ENCODE measurements around the gene KLHL26. TPM values are rescaled to one million over a fixed set of nuclear protein-coding genes. Genes with fewer than 3 reads are reported as not detected.

KLHL26 gene
- total RNA-seq, 1 experiment from 2014 or later, result 3.7 TPM

DNA sequence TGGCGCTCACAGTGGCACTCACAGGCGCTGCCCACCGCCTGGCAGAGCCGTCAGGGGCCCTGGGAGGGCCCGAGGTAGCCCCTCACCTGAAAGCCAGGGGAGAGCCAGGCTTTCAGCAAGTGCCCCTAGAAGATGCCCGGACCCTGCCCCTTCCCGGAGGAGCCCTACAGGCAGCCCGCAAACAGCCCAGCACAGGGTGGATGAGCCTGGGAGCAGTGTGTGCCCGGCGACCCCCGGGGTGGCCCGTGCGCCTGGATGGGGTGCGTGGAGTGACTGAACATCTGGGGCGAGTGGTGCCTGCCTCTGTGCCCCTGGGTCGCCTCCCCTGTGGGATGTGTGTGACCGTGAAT, 31.7 kb upstream of the KLHL26 start:
- no peaks in the 10 kb centered on the region for H3K4me1 ChIP-seq (ENCODE audit: low read length)
- no peaks in the 10 kb centered on the region for H3K36me3 ChIP-seq (ENCODE audit: insufficient read depth, low read length)
- H3K9me3 ChIP-seq (ENCODE audit: low read length), result no peaks in the 10 kb centered on the region
- H3K79me2 ChIP-seq (ENCODE audit: low read length), result no peaks in the 10 kb centered on the region
- H3K4me3 ChIP-seq (ENCODE audit: low read length), result no peak overlapping the region
- no peak overlapping the region for H3K4me2 ChIP-seq (ENCODE audit: low read depth, low read length, poor library complexity, severe bottlenecking)
- H3K27ac ChIP-seq (ENCODE audit: low read length), result no peak overlapping the region
- no peaks in the 10 kb centered on the region for H3K9me2 ChIP-seq (replicated peaks; ENCODE audit: insufficient read depth, low read length)
- no peaks in the 10 kb centered on the region for H3K27me3 ChIP-seq (ENCODE audit: low read length)
- no peak overlapping the region for H3K9ac ChIP-seq (ENCODE audit: low read length)
- no peak overlapping the region for H2AFZ ChIP-seq (ENCODE audit: low read length)
- H4K20me1 ChIP-seq (ENCODE audit: insufficient read depth, low read depth, low read length), result no peaks in the 10 kb centered on the region
- DNase-seq, result no peak

DNA sequence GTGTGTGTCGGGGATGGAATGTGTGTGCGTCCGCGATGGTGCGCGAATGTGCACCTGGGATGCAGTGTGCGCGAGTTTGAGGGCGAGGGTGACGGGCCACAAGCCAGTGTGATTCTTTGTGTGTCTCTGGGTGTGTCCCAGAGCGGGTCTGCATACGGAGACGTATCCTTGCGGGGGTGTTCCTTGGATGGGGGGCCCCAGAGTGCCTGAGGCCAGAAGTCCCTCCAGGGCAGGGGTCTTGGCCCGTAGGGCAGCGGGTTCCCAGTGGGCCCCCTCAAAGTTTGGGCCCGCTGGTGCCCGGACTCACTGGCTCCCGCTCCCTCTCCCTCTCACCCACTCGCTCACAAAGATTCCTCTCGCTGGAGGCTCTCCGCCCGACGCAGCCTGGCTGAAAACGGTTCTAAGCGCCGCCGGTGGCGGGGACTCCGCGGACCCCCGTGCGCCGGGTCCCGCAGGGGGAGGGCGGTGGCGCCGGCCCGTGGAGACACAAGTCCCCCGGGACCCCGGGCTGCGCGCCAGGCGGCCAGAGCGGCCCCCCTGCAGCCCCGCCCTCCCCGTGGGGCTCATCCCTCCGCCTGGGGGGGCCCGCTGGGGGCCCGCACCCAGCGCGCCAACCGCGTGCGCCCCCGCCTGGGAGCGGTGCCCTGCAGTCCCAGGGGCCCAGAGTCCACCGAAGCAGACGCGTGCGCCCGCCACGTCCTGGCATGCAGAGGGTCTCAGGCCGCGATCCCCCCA, 31.1 kb upstream of the KLHL26 start:
- no peaks in the 10 kb centered on the region for H3K79me2 ChIP-seq (ENCODE audit: low read length)
- H4K20me1 ChIP-seq (ENCODE audit: insufficient read depth, low read depth, low read length), result no peaks in the 10 kb centered on the region
- no peaks in the 10 kb centered on the region for H3K9me2 ChIP-seq (replicated peaks; ENCODE audit: insufficient read depth, low read length)
- no peaks in the 10 kb centered on the region for H3K4me1 ChIP-seq (ENCODE audit: low read length)
- no peak for DNase-seq
- no peak overlapping the region for H3K27ac ChIP-seq (ENCODE audit: low read length)
- H3K9me3 ChIP-seq (ENCODE audit: low read length), result no peaks in the 10 kb centered on the region
- H3K4me2 ChIP-seq (ENCODE audit: low read depth, low read length, poor library complexity, severe bottlenecking), result no peak overlapping the region
- H2AFZ ChIP-seq (ENCODE audit: low read length), result no peak overlapping the region
- no peaks in the 10 kb centered on the region for H3K27me3 ChIP-seq (ENCODE audit: low read length)
- no peaks in the 10 kb centered on the region for H3K36me3 ChIP-seq (ENCODE audit: insufficient read depth, low read length)
- H3K4me3 ChIP-seq (ENCODE audit: low read length), result no peak overlapping the region
- H3K9ac ChIP-seq (ENCODE audit: low read length), result no peak overlapping the region

DNA sequence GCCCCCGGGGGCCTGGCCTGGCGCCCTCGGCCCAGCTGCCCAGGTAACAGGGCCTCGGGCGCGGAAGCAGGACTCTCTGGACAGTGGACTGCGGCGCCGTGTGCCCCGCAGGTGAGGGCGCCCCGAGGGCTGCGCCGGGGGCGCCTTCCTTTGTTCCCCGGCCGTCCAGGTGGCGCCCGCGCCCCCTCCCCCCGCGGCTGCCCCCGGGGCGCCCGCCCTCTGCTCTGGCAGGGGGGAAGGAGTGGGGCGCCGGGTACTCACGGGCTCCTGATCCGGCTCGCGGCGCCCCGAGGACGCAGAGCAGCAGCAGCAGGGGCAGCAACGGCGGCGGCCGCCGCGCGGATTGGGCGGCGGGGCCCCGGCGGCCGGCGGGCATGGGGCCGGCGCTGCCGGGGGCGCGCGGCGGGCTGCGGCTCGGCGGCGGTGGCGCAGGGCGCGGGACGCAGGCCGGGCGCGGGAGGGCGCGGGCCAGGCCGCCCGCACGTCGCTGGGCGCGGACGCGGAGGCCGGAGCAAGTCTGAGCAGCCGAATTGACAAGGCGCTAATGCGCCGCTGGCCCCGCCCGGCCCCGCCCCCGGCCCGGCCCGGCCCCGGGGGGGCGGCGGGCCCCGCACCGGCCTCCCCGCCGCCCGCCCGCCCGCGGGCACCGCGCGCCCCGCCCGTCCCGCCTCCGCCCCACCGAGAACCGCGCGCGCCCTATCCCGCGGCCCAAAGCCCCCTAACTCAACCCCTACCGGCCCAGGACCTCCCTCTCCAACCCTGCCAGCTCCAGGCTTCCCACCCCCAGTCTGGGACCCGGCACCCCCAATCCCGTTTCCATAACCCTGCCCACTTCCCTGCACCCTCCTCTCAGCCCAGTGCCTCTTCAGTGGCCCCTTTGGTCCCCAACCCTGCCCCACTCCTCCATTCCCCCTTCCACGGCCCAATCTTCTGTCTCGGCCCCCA, 30.3 kb upstream of the KLHL26 start, which contains the start of gene CRLF1:
Gene CRLF1, minus strand, starts transcription at position 519 of the 945 bp plus-strand sequence. Its CDS starts 143 bp downstream, at position 376.
- Histone ChIP-seq H4K20me1 (ENCODE audit: insufficient read depth, low read depth, low read length) (0 out of 2 replicates have a peak, but pooled peaks cover 3% of the 10 kb centered on the region), H3K4me2 (ENCODE audit: low read depth, low read length, poor library complexity, severe bottlenecking) (no peak within 1 kb of the TSS), H3K27ac (ENCODE audit: low read length) (no peak within 1 kb of the TSS), H3K36me3 (ENCODE audit: insufficient read depth, low read length) (no peaks in the 10 kb centered on the region), H3K27me3 (ENCODE audit: low read length) (no peaks in the 10 kb centered on the region), H2AFZ (ENCODE audit: low read length) (no peak within 1 kb of the TSS), H3K79me2 (ENCODE audit: low read length) (no peaks in the 10 kb centered on the region), H3K9me3 (ENCODE audit: low read length) (no peaks in the 10 kb centered on the region), H3K9me2 (replicated peaks; ENCODE audit: insufficient read depth, low read length) (no peaks in the 10 kb centered on the region), H3K4me1 (ENCODE audit: low read length) (peaks cover 4% of the 10 kb centered on the region), H3K4me3 (ENCODE audit: low read length) (no peak within 1 kb of the TSS), H3K9ac (ENCODE audit: low read length) (no peak within 1 kb of the TSS)
- DNase-seq, result no peak

DNA sequence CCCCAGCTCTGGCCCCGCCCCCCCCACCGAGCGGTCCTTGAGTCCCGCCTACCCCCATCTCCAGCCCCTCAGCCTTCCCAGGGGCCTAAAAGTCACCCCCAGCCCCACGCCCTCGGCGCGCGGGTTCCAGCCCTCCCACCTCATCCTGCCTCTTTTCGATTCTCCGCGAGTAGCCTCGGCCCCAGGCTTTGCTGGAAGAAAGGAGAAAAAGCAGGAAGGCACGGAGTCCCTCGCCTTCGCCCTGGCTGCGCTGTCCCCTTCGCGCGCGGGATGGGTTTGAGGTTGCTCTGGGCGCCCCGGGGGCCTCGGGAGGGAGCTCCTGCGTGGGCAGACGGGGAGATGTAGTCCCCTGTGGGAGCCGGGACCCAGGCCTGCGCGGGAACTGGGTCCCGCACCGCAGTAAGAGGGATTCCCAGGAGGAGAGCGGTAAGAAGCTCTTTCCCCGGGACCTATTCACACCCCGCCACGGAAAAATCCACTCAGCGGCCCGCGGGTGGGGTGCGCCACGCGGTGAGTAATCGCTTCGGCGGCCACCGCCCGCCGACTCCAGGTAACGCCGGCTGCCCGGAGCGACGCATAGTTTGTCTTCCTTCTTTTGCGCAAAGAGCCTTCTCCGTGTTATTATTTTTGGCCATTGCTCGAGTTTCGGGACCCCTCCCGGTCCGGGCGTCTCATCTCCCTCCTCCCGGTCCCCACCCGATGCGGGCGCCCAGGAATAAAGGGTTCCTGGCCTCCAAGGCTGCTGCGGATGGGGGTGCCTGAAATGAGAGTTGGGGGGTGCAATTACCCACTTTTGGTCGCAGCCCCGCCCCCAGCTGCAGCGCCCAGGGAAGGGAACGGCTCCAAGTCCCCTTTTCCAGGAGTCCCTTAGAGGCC, 29.4 kb upstream of the KLHL26 start:
- no peak overlapping the region for H3K9ac ChIP-seq (ENCODE audit: low read length)
- no peaks in the 10 kb centered on the region for H3K79me2 ChIP-seq (ENCODE audit: low read length)
- no peaks in the 10 kb centered on the region for H3K9me3 ChIP-seq (ENCODE audit: low read length)
- H4K20me1 ChIP-seq (ENCODE audit: insufficient read depth, low read depth, low read length), result 0 out of 2 replicates have a peak, but pooled peaks cover 3% of the 10 kb centered on the region
- H3K4me2 ChIP-seq (ENCODE audit: low read depth, low read length, poor library complexity, severe bottlenecking), result no peak overlapping the region
- no peak overlapping the region for H3K4me3 ChIP-seq (ENCODE audit: low read length)
- no peaks in the 10 kb centered on the region for H3K36me3 ChIP-seq (ENCODE audit: insufficient read depth, low read length)
- H3K27ac ChIP-seq (ENCODE audit: low read length), result no peak overlapping the region
- peaks cover 13% of the 10 kb centered on the region for H3K4me1 ChIP-seq (ENCODE audit: low read length)
- no peak for DNase-seq
- H2AFZ ChIP-seq (ENCODE audit: low read length), result no peak overlapping the region
- no peaks in the 10 kb centered on the region for H3K9me2 ChIP-seq (replicated peaks; ENCODE audit: insufficient read depth, low read length)
- H3K27me3 ChIP-seq (ENCODE audit: low read length), result no peaks in the 10 kb centered on the region

DNA sequence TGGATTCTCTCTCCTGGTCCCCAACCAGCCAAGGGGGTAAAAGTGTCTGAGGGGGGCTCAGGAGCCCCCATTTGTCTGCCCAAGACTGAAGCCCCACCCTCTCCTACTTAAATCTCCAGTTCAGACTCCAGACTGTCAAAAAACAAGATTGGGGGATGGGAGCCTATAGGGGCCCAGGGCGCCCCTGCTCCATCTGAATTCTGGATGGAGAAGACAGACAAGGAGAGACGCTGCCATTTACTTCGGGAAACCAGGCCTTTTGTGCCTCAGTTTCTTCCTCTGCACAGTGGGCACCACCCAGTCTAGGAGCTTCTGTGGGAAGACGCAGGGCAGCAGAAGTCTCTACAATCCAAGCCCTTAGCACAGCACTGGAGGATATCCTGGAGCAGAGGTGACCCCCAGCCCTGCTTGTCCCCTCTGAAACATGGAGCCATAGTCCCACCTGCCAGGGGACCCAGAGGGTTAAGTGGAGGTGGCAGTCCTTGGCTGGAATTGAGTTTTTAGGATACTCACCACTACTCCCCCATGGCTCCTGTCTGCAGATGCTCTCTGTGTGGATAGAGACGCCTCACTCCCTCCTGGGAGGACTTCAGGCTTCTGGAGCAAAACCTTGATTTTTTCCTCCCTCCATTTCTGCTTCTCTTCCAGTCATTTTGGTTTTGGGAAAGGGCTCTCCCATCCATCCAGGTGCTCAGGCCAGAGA, 28.6 kb upstream of the KLHL26 start:
- H3K36me3 ChIP-seq (ENCODE audit: insufficient read depth, low read length), result no peaks in the 10 kb centered on the region
- H3K4me2 ChIP-seq (ENCODE audit: low read depth, low read length, poor library complexity, severe bottlenecking), result no peak overlapping the region
- no peak for DNase-seq
- peaks cover 14% of the 10 kb centered on the region for H3K4me1 ChIP-seq (ENCODE audit: low read length)
- H4K20me1 ChIP-seq (ENCODE audit: insufficient read depth, low read depth, low read length), result 0 out of 2 replicates have a peak, but pooled peaks cover 3% of the 10 kb centered on the region
- H3K27me3 ChIP-seq (ENCODE audit: low read length), result no peaks in the 10 kb centered on the region
- H3K9ac ChIP-seq (ENCODE audit: low read length), result no peak overlapping the region
- H3K79me2 ChIP-seq (ENCODE audit: low read length), result no peaks in the 10 kb centered on the region
- H3K27ac ChIP-seq (ENCODE audit: low read length), result no peak overlapping the region
- H3K9me3 ChIP-seq (ENCODE audit: low read length), result no peaks in the 10 kb centered on the region
- no peaks in the 10 kb centered on the region for H3K9me2 ChIP-seq (replicated peaks; ENCODE audit: insufficient read depth, low read length)
- H2AFZ ChIP-seq (ENCODE audit: low read length), result no peak overlapping the region
- no peak overlapping the region for H3K4me3 ChIP-seq (ENCODE audit: low read length)

DNA sequence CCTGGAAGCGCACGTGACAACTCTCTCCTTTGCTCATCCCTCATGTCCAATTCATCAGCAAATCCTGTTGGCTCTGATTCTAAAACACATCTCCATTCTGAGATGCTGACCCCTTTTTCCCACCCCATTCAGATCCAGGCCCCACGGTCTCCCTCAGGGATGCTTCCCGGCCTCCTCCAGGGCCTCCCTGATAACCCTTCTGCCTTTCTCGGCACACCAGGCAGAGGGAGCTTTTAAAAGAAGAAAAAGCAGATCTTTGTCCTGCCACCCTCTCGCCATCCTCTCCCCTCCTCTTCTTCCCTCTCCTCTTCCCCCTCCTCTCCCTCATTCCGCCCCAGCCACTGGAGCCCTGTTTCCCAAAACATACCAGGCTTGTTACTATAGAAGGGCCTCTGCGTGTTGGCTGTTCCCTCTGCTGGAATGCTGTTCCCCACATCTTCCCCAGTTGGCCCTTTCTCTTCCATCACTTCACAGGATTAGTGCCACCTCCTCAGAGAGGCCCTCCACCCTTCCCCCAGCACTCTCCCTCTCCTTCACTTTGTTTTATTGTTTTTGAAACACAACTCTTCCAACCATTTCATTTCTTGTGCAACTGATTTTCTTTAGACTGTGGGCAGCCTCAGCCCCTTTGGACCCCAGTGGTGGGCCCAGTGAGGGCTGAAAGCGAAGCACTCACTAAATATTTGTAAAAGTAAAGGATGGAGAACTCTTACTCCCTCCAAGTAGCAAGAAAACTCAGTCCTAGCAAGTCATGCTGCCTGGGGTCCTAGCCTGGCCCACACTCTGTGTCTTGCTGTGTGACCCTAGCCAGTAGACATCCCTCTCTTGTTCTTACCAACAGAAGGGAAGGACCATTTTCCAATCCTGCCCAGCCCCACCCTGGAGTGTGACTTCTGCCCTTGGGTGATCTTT, 27.8 kb upstream of the KLHL26 start:
- Histone ChIP-seq H2AFZ (ENCODE audit: low read length) (no peak overlapping the region), H3K9me3 (ENCODE audit: low read length) (no peaks in the 10 kb centered on the region), H3K4me2 (ENCODE audit: low read depth, low read length, poor library complexity, severe bottlenecking) (no peak overlapping the region), H3K4me3 (ENCODE audit: low read length) (no peak overlapping the region), H3K27ac (ENCODE audit: low read length) (no peak overlapping the region), H3K9ac (ENCODE audit: low read length) (no peak overlapping the region), H3K79me2 (ENCODE audit: low read length) (no peaks in the 10 kb centered on the region), H3K27me3 (ENCODE audit: low read length) (no peaks in the 10 kb centered on the region), H4K20me1 (ENCODE audit: insufficient read depth, low read depth, low read length) (0 out of 2 replicates have a peak, but pooled peaks cover 3% of the 10 kb centered on the region), H3K9me2 (replicated peaks; ENCODE audit: insufficient read depth, low read length) (no peaks in the 10 kb centered on the region), H3K4me1 (ENCODE audit: low read length) (peaks cover 14% of the 10 kb centered on the region), H3K36me3 (ENCODE audit: insufficient read depth, low read length) (no peaks in the 10 kb centered on the region)
- DNase-seq, result no peak

DNA sequence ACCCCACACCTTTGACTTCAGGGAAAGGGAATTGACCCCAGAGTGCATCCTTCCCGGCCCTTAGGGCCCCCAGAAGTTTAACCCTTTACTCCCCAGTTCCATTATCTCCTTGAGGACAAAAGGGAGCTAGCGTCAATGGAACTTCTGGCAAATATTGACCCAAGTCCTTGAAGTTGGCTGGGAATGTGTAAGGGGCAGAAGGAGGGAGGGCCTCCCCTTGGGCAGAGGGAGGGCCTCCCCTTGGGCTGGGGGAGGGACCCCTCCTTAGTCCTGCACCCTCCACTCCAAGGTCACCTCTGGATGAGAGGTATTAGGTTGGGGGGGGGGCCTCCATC, 27.1 kb upstream of the KLHL26 start:
- DNase-seq, result no peak
- Histone ChIP-seq H3K79me2 (ENCODE audit: low read length) (no peaks in the 10 kb centered on the region), H3K4me3 (ENCODE audit: low read length) (no peak overlapping the region), H3K9me3 (ENCODE audit: low read length) (no peaks in the 10 kb centered on the region), H3K36me3 (ENCODE audit: insufficient read depth, low read length) (no peaks in the 10 kb centered on the region), H3K27ac (ENCODE audit: low read length) (no peak overlapping the region), H4K20me1 (ENCODE audit: insufficient read depth, low read depth, low read length) (0 out of 2 replicates have a peak, but pooled peaks cover 3% of the 10 kb centered on the region), H3K4me2 (ENCODE audit: low read depth, low read length, poor library complexity, severe bottlenecking) (no peak overlapping the region), H3K9ac (ENCODE audit: low read length) (no peak overlapping the region), H3K4me1 (ENCODE audit: low read length) (peaks cover 14% of the 10 kb centered on the region), H3K9me2 (replicated peaks; ENCODE audit: insufficient read depth, low read length) (no peaks in the 10 kb centered on the region), H2AFZ (ENCODE audit: low read length) (no peak overlapping the region), H3K27me3 (ENCODE audit: low read length) (no peaks in the 10 kb centered on the region)

Measured in Karpas-422 (cell line).